ENCODE measurements around the gene MGP.

DNA sequence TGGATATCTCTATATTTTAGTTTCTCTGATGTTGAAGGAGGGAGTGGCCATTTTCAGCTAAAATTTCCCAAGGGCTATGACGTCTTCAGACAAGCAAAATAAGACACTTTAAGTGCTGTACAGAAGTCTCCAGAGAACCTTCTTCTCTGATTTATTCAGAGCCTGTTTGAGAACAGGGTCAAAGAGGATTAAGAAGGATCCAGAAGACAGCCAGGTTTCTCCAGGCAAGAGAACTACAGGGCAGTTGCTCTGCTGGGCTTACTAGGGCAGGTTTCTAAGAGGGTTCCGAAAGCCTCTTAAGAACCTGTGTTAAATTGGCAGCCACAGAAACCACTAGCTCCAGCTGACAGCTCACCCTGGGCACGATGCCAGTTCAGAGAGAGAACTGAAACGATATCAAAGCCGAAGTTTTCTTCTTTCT, 1.2 kb downstream of the MGP start:
- TF ChIP-seq ZNF274 (IDR thresholded peaks at IDR 0.05; ENCODE audit: low read depth, low read length) = no peak
- no peak for TF ChIP-seq YY1 (IDR thresholded peaks at IDR 0.05; ENCODE audit: insufficient read depth, insufficient read length)
- no peak for TF ChIP-seq SUZ12 (IDR thresholded peaks at IDR 0.05; ENCODE audit: extremely low read depth, insufficient read depth, insufficient read length)
